SK-N-DZ (cell line): Measurements from ENCODE around the gene ERC1.
"Not testable (repeated sequence)": the region's sequence is repeated elsewhere in the genome, so short reads cannot be mapped to it uniquely, and the experiment has no call there.

ENCODE experiments used
- DNase-seq: peaks from one replicate; pipeline ENCODE4 v3.0.0-alpha.2; 2015; ENCODE audit warnings: low spot score

Gene ERC1

GRCh38 chr12:1073652-1074051 lies 82.6 kb downstream of the ERC1 start:
- DNase-seq = no peak

- no peak for DNase-seq
These were observed 86.2 kb downstream of the ERC1 start for GRCh38 chr12:1077036-1077803.

- DNase-seq = no peak
These were observed 87.0 kb downstream of the ERC1 start for GRCh38 chr12:1078002-1078401.

- no peak for DNase-seq
These were observed 89.6 kb downstream of the ERC1 start for GRCh38 chr12:1080520-1081223.

DNA sequence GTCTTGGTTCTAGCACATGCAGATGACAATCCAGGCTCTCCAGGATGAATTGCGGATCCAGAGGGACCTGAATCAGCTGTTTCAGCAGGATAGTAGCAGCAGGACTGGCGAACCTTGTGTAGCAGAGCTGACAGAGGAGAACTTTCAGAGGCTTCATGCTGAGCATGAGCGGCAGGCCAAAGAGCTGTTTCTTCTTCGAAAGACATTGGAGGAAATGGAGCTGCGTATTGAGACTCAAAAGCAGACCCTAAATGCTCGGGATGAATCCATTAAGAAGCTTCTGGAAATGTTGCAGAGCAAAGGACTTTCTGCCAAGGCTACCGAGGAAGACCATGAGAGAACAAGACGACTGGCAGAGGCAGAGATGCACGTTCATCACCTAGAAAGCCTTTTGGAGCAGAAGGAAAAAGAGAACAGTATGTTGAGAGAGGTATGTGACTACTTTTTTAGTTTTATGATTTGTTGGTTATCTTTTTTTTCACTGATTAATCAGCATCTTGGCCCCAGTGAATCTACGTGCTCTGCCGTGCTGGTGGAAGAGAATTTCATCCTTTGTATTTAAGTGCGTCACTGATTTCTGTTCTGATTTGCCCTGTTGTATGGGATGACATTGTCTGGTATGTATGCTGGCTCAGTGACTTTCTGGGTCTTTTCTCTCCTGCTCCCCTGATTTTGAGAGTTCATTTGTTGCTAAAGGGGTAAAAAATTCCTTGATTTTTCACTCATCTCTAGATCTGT lies 92.3 kb downstream of the ERC1 start:
- DNase-seq = peak; percentile 52

DNA sequence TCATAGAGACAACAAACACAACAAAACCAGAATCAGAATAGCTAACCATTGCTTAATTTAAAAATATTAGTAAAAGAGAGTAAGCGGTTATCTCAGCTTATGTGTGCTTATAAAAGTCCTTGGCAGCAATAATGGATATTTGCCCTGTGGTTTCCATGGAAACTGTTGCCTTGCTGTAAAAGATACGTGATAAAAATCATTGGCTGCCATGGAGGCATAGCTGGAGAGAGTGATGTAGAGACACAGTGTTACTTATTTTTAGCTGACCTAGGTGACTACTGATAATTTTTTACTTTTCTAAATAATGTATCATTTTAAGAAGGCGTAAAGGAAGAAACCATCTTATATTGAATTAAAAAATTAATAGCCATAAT lies 92.9 kb downstream of the ERC1 start:
- DNase-seq = peak; percentile 83

GRCh38 chr12:1091350-1091749 lies 100.3 kb downstream of the ERC1 start:
- peak; percentile 29 for DNase-seq

DNA sequence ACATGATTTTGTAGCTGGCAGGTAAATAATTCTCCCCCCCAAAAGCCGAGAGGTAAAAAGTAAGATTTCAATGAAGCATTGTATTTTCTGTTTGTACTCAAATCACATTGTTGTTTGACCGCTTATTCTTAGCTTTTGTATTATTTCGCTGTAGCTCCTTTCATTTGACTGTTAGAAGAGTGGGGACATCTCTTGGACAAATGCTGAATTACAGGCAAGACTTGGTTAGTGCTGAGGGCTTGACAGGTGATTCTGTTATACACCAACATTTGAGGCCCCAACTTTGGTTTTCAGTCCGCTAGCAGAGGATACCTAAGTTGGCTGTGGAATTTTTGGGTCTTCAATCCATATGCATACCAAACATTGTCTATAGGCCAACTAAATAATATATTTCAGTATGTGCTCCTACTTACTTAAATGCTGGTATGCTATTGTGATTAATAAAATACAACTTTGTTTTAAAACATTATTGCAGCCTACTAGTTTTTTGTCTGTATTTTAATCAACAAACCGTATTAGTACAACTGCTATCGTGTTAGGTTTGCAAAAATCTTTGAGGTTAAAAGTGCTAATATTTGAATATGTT lies 102.2 kb downstream of the ERC1 start:
- DNase-seq = peak; percentile 66

DNA sequence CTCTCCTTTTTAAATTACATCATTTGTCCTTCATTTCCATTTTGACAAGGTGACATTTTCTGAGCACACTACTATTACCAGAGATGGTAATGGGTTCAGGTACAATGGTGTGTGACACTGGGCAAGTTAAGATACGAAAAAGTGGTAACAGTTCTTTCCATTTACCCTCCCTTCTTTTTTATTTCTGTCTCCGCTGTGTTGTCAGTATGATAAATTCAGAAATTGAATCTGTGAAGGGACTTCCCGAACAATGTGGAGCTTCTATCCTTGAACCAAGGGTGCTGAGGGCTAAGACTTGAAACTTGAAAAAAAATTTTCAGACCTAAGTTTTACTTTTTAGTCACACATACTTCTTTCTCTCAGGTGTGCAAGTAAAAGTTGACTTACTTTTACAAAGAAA lies 103.7 kb downstream of the ERC1 start:
- DNase-seq = no peak

DNA sequence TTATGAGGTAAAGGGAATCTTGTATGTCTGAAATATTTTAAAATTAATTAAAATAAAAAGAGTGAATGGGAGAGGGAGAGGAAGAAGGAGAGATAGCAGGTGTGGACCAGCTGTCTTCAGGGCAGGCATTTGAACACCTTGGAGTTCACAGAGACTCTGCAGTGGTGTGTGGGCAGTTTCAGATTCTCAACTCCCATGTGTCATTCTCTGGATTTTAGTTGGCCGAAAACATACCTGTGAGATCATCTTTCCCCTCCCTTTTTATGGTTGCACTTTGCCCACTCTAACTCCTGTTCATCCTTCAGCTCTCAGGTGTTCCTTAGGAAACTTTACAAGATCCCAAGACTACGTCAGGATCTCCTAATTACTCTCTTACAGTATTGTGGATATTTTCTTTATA lies 108.1 kb downstream of the ERC1 start:
- DNase-seq = no peak

- not testable (repeated sequence) for DNase-seq
These were observed 108.6 kb downstream of the ERC1 start for GRCh38 chr12:1099618-1100017.

DNA sequence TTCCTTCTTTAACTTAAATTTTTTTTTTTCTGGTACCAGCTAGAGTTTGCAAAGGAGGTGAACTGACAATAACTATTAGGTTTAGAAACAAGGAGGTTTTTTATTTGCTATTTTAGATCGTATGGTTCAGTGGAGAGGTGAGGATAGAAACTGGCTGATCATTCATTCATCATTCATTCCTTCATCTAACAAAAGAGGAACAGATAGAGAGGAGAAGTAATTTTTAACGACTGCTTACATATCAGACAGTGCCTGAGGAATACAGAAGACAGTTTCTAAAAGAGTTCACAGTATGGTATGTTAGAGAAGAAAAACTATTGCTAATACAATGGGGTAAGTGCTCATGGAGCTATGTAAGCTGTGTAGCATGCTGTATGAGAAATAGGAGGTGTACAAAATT lies 111.1 kb downstream of the ERC1 start:
- DNase-seq = no peak

- no peak for DNase-seq
These were observed 111.9 kb downstream of the ERC1 start for GRCh38 chr12:1102791-1103450.

DNA sequence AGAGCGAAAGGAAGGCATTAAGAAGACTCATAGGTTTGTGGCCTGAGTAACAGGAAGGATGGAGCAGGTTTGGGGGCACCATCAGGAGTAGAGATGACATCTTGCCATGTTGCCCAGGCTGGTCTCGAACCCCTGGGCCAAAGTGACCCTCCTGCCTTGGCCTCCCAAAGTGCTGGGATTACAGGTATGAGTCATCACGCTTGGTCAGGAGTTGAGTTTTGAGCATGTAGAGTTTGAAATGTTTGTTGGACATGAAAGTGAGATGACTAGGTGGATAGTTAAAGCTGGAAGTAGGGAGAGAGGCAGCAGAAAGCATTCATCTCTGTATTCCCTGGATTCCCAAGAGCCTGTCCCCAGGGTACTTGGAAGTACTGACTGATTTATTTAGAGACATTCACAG lies 112.6 kb downstream of the ERC1 start:
- DNase-seq = no peak

GRCh38 chr12:1104088-1104800 lies 113.2 kb downstream of the ERC1 start:
- DNase-seq = no peak

DNA sequence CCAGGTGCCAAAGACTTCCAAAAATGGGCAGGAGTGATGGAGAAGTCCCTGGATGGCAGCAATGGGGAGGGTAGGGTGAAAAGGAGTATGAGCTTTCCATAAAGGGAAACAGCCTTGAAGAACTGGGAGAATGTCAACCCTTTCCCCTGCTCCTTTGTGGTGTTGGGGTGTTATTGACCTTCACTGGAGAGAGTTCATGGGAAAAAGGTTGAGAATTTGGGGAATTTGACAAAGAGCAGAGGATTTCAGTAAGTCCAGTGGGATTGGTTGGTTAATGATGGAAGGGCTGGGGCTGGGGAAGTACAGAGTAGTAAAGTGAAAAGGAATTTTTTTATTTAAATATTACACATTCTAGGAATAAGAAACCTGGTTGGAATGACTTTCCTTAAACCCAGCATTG lies 116.6 kb downstream of the ERC1 start:
- DNase-seq = no peak

- DNase-seq = no peak
These were observed 117.3 kb downstream of the ERC1 start for GRCh38 chr12:1108276-1108675.

DNA sequence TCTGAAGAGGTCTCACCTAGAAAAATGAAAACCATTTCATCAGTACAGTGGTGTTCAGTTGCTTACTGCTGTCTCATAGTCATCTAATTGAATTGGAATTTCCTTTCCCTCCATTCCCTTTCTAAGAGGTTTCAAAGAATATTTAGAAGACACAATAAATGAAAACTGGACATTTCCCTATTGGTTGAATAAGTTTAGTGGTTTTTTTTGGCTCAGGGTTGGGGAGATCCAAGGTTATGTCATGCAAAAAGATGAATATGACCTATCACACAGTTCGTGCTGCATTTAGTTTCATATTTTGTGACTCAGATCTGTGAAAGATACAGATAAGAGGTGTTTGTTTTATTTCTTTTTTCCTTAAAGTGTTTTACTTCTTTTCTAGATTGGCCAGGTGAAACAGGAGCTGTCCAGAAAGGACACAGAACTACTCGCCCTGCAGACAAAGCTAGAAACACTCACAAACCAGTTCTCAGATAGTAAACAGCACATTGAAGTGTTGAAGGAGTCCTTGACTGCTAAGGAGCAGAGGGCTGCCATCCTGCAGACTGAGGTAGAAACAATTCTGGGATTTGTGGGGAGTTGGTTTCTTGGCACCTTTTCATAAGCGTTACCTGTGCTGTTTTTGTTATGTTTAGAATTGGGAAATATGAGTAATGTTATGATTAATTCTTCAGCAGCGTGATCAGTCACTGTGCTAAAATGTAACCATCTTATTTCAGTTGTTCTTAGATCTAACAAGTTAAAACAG lies 124.6 kb downstream of the ERC1 start:
- DNase-seq = no peak

DNA sequence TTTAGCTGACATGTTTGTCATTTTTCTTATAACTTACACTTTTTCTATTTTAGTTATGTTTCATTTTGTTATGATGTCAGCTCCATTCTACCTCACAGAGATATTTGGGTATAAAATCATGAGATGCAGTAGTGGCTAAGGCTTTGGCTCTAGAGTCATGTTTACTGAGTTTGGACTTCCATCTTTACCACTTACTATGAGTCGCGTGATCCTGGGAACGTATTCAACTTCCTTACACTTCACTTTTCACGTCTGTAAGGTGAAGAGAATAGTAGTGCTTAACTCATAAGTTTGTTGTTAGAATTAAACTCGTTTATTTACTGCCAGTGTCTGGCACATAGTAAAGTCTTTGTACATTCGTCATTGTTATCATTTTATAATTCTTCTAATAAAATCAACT lies 126.3 kb downstream of the ERC1 start:
- DNase-seq = no peak

DNA sequence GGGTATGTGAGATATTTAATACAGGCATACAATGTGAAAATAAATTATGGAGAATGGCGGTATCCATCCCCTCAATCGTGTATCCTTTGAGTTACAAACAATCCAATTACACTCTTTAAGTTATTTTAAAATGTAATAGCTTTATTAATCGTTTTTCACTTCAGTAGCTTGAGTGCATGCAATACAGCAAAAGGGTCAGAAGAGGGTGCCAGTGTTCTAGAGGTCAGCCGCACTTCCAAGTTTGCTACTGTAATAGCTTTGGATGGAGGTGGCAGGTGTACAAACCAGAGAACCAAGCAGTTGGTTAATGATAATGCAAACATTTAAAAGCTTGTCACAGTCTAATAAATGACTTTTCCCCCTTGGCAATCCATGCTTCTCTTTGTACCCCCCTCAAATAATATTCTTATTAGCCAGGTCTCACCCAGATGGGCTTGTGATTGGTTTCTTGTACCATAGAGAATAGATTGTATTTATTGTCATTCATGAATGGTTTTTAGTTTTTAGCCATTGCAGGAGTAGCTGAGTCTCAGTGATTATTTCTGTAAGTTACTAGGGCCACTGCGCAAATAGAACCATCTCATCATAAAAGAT lies 127.0 kb downstream of the ERC1 start:
- peak; percentile 75 for DNase-seq
